ENCODE data around the gene RENBP.

Gene RENBP

DNA sequence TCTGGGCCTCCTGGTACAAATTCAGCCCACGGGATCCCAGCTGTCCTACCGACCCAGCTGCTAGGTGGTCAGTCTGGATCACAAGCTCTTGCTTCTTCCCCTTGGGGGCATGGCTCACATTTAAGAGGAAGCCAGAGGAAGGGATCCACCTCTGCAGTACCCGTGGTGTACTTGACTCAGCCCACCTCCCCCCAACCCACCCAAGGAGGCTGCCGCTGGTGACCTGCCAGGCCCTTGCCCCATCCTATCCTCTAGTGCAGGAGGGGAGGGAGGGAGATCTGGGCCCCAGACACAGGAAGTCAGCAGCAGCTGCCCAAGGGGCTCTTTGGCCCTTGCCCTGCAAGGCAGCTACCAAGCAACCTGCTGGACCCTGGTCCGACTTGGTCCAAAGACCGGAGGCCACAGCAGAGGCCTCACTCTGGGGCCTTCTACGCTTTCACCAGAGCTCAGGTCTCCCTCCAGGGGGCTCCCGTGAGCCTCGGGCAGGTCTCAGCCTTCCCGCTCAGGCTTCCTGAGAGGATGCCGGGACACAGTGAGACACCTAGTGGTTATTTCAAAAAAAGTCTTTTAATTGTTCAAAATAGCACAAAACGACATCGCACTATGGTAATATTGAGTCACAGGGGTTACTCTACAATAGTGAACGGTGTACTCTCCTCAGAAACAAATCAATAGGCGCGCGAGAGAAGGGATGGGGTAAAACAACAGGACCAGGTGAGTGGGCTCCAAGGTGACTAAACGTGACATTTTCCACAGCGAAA is 2.7 kb upstream of the RENBP start:
- no peak overlapping the region for H3K4me3 ChIP-seq (ENCODE audit: low read depth, low read length)
- TF ChIP-seq, protein P1, sequence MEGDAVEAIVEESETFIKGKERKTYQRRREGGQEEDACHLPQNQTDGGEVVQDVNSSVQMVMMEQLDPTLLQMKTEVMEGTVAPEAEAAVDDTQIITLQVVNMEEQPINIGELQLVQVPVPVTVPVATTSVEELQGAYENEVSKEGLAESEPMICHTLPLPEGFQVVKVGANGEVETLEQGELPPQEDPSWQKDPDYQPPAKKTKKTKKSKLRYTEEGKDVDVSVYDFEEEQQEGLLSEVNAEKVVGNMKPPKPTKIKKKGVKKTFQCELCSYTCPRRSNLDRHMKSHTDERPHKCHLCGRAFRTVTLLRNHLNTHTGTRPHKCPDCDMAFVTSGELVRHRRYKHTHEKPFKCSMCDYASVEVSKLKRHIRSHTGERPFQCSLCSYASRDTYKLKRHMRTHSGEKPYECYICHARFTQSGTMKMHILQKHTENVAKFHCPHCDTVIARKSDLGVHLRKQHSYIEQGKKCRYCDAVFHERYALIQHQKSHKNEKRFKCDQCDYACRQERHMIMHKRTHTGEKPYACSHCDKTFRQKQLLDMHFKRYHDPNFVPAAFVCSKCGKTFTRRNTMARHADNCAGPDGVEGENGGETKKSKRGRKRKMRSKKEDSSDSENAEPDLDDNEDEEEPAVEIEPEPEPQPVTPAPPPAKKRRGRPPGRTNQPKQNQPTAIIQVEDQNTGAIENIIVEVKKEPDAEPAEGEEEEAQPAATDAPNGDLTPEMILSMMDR (IDR thresholded peaks at IDR 0.05; ENCODE audit: borderline replicate concordance, insufficient read depth, low read depth, low read length) = peak; percentile 93

DNA sequence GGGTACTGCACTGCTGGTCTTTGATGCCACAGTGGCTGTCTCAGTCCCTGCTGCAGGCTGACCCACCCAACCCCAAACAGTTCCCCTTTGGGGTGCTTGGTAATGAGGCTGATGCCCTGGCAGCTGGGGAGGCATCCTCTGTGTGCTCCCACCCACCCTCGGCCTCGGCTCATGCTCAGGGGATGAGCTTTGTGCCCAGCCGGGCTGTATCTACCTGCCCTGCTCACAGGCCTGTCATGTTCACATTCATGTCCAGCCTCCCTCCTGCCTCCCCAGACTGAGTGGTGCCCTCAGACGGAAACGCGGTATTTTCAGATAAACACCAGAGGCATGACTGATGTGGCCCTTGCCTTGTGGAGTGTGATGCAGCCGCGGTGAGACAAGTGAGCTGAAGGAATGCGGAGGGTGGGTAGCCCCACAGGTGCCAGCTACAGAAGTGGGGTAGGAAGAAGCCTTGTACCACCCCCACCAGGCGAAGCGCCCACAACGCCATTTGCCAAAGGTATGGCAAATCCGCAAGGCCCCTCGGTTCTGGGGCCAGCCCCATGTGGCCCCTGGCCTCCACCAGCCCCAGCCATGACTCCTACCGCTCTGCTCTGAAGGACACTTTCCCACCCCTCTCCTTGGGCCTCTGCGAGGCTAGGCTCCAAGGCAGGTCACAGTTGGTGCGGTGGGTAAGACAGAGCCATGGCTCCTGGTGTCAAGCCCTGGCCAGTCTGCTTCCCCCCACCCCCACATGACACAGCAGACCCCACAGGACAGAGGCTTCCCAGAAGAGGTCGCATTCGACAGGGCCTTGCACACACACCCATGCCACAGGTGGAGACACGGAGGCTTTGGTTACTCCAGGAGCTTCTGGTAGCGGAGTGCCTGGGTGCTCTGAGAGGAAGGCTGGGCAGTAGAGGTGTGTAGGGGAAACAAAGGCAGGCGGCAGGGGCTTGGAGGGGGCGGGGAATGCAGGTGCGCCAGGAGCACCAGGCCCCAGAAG is 1.8 kb upstream of the RENBP start:
- H3K4me3 ChIP-seq (ENCODE audit: low read depth, low read length) = no peak overlapping the region
- TF ChIP-seq, protein P1 (IDR thresholded peaks at IDR 0.05; ENCODE audit: borderline replicate concordance, insufficient read depth, low read depth, low read length) = no peak

DNA sequence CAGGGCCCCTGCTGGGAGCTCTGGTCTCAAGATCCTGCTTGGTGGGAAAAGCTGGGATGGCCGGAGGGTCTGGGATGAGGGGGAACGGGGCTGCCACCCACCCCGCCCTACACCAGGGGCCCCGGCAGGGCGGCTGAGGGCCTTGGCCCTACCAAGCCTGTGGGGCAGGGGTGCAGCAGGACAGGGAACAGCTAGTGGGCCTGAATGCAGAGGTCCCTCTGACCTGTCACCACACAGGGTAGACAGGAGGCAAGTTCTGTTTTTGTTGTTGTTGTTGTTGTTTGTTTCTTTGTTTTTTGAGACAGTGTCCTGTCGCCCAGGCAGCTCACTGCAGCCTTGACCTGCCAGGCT is 332 bp upstream of the RENBP start:
- H3K4me3 ChIP-seq (ENCODE audit: low read depth, low read length) = peak overlapping the region; percentile 27
- TF ChIP-seq, protein P1 (IDR thresholded peaks at IDR 0.05; ENCODE audit: borderline replicate concordance, insufficient read depth, low read depth, low read length) = no peak

DNA sequence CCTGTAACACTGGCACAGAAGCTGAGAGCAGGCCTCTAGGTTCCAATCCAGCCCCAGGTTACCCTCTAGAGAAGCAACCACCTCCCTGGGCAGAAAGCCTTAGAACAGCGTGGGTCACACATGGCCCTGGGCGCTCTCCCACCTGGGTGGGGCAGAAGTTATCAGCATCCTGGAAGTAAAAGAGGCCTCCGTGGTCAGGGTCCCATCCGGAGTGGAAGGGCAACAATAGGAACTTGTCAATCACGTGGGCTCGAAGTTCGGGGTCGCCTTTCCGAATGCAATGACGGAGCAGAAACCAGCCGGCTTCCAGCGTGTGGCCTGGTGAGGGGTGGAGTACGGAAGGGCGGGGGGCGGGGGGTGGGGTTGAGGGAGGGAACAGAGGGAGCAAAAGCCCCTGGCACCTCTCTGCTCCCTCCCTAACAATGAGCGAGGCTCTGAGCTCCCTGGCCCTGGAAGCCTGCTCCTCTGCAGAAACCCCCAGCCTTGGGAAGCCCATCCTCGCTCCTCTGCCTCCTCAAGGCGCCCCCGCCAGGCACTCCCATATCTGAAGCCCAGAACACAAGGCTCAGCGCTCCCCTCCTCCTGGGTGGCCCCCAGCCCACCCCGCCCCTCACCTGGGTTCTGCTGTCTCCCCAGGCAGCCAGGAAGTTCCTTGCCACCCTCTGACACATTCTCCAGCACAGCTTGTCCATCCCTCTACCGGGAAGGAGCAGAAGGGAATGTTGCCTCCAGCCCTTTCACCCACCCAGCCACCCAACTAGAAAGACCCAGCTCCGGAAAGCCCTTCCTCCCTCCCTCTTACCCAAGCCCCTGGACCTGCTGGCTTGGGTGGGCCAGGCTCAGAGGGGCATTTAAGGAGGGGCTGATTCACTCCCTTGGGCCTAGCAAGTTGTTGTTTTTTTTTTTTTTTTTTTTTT is 2.8 kb downstream of the RENBP start:
- TF ChIP-seq, protein P1 (IDR thresholded peaks at IDR 0.05; ENCODE audit: borderline replicate concordance, insufficient read depth, low read depth, low read length) = no peak
- no peak overlapping the region for H3K4me3 ChIP-seq (ENCODE audit: low read depth, low read length)

DNA sequence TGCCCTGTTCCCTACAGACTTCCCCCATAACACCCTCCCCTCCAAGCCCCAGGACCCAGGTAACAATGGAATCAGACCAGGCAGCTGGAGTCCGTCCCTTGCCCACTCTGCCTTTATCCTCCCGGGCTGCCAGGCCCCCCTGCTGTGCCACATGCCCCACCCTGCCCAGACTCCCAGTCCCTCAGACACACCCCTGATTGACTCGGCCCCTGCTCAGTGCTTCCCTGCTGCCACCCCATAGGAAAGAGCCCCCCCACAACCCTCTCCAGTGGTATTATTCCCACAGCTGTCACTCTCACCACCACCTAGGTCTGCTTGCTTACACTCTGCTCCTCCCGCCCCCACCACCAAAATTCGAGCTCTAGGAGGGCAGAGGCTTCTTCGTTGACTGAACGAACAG is 4.9 kb downstream of the RENBP start:
- TF ChIP-seq, protein P1 (IDR thresholded peaks at IDR 0.05; ENCODE audit: borderline replicate concordance, insufficient read depth, low read depth, low read length) = no peak
- H3K4me3 ChIP-seq (ENCODE audit: low read depth, low read length) = no peak overlapping the region

DNA sequence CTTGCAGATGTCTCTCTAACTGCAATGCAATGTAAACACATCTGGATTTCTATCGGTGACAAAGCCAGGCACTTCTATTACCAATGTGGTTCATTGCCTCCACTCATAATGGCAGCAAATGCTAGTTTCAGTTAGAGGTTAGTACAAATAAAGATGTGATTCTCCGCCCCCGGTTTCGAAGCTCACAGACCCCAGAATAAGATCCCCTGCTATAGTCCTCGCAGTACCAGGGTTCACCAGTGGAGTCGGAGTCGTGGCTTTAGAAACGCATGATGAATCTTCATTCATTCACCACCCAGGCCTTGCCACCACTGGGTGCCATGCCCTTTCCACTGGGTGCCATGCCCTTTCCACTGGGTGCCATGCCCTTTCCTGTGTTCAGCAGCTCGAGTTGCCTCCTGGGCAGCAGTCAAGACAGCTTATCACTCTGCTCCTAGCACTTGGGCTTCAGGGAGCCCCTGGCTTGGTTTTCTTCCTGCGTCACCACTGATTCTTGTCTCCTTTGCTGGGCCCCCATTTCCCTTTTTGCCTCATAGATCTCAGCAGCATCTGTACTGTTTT is 6.1 kb downstream of the RENBP start:
- no peak overlapping the region for H3K4me3 ChIP-seq (ENCODE audit: low read depth, low read length)
- TF ChIP-seq, protein P1 (IDR thresholded peaks at IDR 0.05; ENCODE audit: borderline replicate concordance, insufficient read depth, low read depth, low read length) = no peak
